Measurements from ENCODE around the gene NOC2L.
"Not testable (repeated sequence)": the region's sequence is repeated elsewhere in the genome, so short reads cannot be mapped to it uniquely, and the experiment has no call there.

Gene NOC2L

DNA sequence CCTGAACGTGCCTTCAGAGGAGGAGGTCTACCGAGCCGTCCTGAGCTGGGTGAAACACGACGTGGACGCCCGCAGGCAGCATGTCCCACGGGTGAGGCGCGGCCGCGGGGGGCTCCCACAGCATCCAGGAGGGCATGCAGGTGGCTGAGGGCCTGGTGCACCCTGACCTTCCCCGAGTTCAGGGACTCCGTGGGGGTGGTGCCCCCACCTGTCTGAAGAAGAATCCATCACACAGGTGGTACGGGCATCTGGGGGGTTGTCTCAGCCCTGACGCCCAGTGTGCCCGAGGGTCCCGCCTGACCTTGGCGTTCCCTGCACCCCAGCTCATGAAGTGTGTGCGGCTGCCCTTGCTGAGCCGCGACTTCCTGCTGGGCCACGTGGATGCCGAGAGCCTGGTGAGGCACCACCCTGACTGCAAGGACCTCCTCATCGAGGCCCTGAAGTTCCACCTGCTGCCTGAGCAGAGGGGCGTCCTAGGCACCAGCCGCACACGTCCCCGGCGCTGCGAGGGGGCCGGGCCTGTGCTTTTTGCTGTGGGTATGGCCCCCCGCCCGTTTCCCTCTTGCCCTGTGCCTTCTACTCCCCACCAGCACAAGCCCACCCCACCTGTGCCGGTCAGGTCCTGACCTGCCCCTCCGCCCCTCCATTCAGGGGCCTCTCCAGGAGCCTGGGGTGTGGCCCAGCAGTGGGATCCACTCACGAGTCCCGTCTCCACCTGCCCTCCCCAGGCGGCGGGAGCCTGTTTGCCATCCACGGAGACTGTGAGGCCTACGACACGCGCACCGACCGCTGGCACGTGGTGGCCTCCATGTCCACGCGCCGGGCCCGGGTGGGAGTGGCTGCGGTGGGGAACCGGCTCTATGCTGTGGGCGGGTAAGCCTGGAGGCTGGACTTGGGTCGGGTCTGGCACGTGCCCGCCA is 3.6 kb upstream of the NOC2L start:
- no peak for DNase-seq (ENCODE audit: low read depth)

DNA sequence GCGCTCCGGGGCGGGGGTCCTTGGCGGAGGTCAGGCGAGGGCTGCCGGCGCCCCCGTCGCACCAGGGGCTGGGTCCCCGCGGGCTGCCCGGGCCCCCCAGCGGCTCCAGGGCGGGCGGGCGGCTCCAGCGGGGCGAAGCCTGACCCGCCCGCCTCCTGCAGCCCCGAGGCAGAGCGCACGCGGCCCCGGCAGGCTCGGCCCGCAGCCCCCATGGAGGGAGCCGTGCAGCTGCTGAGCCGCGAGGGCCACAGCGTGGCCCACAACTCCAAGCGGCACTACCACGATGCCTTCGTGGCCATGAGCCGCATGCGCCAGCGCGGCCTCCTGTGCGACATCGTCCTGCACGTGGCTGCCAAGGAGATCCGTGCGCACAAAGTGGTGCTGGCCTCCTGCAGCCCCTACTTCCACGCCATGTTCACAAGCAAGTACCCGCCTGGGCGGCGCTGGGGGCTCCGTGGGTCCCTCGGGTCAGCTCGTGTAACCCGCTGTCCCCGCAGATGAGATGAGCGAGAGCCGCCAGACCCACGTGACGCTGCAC is 2.1 kb upstream of the NOC2L start:
- no peak for DNase-seq (ENCODE audit: low read depth)

DNA sequence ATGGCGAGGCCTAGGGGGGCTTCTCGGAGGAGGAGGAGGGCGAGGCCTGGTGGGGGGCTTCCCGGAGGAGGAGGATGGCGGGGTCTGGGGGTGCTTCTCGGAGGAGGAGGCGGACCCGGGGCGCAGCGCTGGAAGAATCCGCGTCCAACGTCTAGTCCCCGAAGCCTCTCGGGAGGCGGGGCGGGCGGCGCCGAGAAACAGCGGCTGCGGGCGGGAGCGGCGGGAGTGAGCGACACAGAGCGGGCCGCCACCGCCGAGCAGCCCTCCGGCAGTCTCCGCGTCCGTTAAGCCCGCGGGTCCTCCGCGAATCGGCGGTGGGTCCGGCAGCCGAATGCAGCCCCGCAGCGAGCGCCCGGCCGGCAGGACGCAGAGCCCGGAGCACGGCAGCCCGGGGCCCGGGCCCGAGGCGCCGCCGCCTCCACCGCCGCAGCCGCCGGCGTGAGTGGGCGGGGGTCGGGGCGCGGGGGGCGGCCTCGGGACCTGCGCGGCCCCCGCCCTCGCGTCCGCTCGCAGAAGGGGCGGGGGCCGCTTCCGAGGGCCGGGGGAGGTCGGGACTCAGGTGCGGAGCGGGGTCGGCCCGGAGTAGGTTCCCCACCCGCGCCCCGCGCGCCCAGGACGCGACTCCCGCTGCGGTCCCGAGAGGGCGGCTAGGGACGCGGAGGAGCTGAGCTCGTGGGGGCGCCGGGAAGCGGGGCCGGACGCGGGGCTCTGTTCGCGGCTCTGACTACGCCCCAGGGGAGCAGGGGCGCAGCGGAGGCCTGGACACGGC is 1.5 kb upstream of the NOC2L start, which contains the start of gene KLHL17:
KLHL17 (plus strand) TSS at position 222 of the 769 bp plus-strand sequence; CDS start at position 332, 110 bp downstream.
- DNase-seq (ENCODE audit: low read depth) = no peak

DNA sequence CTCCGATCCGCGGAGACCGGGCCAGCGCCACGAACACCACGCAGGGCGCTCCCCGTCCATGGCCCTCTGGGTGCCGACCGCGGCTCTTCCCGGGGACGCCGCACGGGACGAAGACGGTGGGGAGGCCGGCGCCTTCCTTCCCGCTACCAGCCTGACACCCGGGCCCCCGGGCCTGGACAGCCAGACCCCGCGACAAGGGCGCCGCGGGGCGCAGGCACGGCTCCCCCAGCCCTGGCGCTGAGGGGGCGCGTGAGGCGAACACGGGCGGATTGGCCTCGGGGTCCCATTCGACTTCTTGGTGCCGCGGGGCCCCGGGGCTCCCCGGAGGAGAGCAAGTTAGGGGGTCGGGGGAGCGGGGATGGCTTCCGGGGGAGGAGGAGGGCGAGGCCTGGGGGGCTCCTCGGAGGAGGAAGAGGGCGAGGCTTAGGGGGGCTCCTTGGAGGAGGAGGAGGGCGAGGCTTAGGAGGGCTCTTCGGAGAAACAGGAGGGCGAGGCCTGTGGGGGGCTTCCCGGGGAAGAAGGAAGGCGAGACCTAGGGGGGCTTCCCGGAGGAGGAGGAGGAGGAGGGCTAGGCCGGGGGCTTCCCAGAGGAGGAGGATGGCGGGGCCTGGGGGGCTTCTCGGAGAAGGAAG is 791 bp upstream of the NOC2L start:
- DNase-seq (ENCODE audit: low read depth) = no peak

DNA sequence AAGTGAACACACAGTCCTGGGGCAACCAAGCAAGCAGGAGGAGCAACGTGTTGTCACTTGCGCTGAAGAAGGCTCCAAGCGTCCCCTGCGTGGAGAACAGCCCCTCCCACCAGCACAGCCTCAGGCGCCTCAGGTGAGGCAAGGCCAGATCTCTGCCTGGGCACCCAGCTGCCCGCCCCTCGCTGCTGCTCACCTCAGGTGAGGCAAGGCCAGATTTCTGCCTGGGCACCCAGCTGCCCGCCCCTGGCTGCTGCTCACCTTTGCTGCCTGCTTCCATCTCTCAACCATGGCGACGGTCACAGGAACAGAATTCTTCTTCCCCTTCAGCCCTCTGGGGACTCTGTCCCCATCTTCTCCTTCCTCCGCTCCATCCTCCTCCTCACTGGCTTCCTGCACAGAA is 2.4 kb downstream of the NOC2L start:
- no peak for DNase-seq (ENCODE audit: low read depth)

DNA sequence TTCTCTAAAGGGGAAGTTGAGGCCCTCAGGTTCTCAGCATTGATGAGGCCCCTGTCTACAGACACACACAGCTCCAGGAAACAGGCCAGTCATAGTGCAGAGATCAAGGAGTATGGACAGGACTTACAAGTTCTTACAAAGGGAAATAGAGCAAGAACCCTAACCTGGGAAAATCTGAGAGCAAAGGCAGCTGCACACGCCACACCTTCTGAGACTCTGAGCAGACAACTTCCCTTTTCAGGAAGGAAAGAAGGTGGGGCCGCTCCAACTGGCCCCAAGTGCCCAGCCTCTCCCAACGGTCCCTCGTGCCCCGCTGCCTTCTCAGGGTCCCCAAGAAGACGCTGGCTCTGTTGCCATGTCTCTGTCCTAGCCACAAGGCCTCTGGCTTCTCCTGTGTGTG is 3.6 kb downstream of the NOC2L start:
- no peak for DNase-seq (ENCODE audit: low read depth)

DNA sequence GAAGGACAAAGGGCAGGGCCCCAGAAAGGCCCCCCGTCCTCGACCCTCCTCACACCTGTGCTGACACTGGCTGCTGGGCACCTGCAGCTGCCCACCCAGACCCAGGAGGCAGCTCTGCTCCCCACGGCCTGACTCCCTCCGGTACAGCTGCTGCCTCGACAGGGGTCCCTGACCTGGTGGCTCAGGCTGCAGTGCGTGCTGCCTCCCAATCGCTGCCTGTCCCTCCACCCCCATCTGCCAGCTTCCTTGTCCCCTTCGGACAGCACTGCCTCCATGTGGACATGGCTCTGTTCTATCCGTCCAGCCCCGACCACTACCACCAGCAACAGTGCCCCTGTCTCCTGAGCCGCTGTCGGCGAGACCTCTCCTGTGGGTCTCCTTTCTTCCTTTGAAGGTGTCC is 4.1 kb downstream of the NOC2L start:
- no peak for DNase-seq (ENCODE audit: low read depth)

DNA sequence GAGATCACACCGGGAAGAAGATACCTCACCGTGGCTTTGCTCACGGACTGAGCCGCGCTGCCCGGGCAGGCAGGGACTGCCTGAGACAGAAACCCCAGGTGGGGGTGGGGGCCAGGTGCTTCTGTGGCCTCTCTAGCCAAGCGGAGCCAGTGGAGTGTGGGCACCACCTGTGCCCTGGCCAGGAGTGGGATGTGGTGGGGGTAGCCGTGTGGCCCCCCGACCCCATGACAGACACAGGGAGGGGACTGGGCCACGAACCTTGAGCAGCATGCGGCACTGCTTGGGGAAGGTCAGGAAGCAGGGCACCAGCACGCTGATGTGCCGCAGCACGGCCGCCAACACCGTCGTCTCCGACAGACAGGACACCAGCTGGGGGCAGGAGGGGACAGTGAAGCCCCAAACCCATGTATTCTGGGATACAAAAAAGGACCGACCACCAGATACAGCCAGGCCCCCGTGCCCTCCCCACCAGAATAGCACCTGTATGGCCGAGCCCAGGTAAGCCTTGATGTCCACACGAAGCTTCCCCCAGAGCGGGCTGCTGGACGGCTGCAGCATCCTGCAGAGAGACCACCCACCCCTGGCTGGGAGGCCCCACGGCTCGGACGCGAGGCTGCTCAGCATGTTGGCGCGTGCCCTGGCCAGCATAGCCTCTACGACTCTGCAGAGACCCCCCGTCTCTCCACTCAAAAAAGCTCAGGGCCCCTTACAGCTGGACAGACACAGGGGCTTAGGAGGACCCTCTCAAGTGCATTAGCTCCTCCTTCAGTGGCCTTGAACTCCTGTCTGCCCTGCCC is 5.3 kb downstream of the NOC2L start:
- DNase-seq (ENCODE audit: low read depth) = no peak

DNA sequence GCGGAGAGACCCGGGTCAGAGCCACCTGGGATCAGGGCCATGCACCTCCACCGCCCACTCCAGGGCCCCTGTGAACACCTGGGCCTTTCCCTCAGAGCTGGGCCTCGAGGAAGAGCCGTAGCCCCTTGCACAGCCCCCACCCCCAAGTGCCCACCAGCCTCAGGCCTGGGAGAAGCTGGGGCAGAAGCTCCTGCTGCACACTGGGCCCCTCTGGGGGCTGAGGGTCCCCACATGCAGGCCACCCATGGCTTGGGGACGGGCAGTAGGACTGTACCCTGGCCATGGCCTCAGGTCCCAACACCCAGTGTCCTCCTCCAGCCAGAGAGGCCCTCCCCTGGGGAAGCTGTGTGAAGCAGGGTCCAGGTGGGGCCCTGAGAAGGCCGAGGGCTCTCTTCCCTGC is 6.5 kb downstream of the NOC2L start:
- no peak for DNase-seq (ENCODE audit: low read depth)

DNA sequence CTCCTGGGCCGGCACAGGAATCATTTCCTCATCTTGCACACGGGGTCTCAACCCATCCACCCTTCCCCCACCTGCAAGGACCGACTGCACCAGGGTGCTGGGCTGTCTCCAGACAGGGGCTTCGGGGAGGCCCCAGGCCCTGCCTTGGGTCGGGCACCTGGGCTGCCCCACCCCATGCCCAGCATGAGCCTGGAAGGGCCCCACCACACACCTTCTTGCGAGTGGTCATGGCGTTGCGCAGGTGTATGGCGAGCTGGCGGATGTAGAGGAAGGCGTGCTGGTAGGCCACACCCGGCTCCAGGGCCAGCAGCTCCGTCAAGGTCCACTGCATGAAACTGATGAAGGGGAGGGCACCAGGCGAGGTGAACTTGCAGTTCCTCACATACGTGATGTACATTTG is 6.9 kb downstream of the NOC2L start:
- no peak for DNase-seq (ENCODE audit: low read depth)

DNA sequence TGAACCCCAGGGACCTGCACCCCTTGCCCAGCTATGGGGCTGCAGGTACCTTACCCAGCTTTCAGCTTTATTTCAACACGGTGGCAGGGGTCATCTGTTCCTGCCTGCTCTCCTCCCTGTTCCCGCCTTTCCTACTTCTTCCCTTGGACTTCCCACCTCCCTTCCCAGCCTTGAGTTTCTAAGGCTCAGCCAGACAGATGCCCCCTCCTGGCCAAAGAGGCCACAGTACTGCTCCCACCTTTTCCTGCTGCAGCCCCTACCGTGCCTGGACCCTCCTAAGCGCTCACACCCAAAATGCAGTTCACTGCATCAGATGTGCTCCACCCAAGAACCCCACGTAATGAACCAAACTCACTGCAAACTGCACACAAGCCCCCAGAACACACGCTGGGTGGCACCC is 7.7 kb downstream of the NOC2L start:
- no peak for DNase-seq (ENCODE audit: low read depth)

DNA sequence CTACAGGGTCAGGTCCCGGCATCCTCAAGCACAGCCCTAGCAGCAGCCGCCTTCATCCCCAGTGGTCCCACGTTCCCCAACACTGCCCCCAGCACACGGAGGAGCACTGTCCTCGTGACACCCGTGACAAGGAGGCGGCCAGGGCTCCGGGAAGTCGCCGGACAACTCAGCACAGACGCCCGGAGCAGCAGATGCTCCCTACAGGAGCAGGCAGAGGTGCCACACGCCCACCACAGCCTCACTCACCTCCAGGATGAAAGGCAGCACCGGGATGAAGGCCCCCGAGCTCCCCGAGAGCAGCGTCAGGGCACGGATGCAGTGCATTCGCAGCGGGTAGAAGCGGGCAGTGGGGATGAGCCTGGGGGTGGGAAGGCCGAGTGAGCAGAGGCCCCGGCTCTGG is 8.2 kb downstream of the NOC2L start:
- DNase-seq (ENCODE audit: low read depth) = no peak

DNA sequence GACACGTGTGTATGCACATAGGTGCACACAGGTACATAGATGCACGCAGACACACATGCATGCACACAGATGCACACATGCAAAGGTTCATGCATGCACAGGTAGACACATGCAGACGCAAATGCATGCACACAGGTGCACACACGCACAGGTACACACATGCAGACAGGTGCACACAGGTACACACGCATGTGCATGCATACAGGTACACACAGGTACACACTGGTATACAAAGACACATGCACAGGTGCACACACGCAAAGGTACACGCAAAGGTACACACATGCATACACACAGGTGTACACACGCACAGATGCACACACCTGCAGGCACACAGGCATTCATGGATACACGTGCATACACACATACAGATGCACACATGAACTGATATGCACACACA is 8.8 kb downstream of the NOC2L start:
- no peak for DNase-seq (ENCODE audit: low read depth)

DNA sequence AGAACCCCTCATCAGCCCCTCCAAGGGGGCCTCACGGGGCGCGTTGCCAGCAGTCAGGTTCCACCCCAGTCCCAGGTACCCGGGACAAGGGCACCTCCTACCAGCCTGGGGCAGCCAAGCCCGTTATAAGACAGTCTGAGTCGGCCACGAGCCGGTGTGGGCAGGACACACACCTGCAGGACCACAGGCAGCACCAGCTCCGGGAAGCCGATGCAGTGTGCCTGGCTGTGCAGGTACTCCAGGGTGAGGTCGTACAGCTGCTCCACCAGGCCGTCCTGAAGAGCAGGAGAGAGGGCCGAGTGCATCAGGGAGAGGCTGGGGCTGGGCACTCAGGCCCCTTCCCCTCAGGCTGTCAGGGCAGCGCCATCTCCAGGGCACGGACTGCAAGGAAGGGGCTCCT is 11.1 kb downstream of the NOC2L start:
- DNase-seq (ENCODE audit: low read depth) = no peak

DNA sequence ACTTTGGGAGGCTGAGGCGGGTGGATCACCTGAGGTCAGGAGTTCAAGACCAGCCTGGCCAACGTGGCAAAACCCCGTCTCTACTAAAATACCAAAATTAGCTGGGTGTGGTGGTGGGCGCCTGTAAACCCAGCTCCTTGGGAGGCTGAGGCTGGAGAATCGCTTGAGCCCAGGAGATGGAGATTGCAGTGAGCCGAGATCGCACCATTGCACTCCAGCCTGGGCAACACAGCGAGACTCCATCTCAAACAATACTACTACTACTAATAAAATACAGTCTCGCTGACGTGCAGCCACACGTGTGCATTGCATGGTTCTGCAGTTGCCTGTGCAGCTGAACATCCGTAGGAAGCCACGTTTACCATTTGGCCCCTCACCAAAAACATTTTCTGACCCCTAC is 12.2 kb downstream of the NOC2L start:
- DNase-seq (ENCODE audit: low read depth) = not testable (repeated sequence)

DNA sequence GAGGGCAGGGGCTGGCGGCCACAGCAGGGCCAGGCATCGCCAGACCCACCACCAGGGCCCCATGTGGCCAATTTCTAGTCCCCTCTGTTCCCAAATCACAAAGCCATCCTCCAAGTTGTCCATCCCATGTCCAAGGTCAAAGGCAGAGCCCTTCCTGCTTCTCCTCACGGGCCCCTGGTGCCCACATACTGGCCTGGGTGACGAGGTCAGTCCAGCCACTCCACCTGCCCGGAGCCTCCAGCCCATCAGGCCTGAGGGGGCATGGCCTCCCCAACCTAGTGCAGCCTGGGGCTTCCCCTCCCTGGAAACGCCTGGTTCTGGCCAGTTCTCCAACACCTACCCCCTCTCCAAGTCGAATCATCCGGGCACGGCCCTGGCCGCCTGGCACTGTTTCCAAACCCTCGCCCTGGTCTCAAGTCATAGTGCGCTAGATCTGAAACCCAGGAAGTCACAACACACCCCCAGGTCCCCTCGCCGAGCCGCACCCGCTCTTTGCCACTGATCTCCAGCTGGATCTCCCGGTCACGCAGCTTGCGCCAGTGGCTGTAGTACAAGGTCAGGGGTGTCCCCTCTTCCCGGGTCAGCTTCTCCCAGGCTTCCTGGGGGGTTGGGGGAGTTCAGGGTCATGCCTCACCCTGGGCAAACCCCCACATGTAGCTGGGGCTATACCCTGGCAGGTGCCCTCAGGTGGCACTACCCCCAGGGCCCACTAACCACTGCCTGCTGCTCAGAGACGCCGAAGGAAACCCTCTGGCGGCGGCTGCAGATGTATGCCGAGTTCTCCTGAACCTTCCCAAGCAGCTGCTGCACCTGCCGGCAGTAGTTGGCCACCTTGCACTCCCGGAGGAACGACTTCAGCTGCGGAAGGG is 13.1 kb downstream of the NOC2L start:
- DNase-seq (ENCODE audit: low read depth) = no peak

DNA sequence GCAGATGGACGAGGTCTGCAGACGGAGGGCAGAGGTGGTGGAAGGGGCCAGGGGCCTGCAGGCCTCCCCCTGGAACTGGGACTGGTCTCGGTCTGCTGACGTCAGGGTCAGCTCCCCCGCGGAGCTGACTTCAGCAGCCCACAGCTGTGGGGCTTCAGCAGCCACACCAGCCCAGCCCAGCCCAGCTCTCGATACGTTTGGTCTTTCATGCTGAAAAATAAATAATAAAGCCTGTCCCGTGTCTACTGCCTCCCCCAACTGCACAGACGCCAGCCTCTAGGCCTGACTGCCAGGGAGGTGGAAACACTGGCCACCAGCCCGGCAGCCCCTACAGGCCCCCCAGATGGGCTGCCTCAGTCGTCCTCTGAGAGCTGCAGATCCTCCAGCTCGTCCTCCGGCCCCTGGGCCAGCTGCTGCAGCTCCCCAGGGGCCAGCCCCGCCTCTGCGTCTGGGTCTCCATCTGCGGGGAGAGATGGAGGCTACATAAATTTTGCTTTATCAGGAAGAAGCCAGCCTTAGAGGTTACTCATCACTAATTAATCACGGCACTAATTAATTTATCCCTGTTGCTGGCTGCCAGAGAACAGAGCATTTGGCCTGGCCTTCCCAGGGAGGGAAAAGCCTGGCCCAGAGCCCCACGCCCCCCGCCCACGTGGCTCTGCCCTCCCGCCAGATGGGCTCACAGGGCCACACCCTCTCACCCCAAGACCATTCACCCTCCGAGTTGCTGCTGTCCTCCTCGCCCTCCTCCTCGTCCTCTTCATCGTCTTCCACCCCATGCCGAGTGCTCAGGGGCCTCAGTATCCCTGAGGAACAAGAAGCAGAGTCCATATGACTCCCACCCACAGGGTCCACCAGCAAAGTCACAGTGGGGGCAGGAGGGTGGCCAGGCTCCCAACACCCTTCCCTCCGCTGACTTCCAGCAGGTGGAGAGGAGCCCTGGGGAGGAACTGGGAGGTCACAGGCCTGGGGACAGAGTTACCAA is 14.4 kb downstream of the NOC2L start:
- no peak for DNase-seq (ENCODE audit: low read depth)

DNA sequence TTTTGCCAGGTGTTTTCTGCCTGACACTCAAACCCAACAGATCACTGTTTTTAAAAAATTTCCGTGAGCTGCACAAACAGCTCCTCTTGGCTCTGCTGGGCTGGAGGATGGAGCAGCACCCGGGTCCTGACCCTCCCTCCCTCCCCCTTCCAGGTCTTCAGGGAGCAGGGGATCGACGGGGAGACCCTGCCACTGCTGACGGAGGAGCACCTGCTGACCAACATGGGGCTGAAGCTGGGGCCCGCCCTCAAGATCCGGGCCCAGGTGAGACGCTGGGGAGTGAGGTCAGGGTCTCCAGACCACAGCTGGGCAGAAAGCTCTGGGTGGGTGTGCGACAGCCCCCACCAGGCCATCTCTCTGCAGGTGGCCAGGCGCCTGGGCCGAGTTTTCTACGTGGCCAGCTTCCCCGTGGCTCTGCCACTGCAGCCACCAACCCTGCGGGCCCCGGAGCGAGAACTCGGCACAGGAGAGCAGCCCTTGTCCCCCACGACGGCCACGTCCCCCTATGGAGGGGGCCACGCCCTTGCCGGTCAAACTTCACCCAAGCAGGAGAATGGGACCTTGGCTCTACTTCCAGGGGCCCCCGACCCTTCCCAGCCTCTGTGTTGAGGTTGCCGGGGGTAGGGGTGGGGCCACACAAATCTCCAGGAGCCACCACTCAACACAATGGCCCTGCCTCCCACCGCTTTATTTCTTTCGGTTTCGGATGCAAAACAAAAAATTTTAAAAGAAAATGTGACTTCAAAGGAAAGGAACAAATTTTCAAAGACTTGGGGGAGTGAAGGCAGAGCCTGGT is 15.3 kb downstream of the NOC2L start:
- no peak for DNase-seq (ENCODE audit: low read depth)

Measured in stromal cell of bone marrow (primary cell).